Measurements from ENCODE around the gene GLP1R. TPM values are rescaled to one million over a fixed set of nuclear protein-coding genes. Genes with fewer than 3 reads are reported as not detected.

Gene GLP1R
- total and polyA plus RNA-seq, 2 donors from 2014 or later: 0.13 to 0.22 TPM

DNA sequence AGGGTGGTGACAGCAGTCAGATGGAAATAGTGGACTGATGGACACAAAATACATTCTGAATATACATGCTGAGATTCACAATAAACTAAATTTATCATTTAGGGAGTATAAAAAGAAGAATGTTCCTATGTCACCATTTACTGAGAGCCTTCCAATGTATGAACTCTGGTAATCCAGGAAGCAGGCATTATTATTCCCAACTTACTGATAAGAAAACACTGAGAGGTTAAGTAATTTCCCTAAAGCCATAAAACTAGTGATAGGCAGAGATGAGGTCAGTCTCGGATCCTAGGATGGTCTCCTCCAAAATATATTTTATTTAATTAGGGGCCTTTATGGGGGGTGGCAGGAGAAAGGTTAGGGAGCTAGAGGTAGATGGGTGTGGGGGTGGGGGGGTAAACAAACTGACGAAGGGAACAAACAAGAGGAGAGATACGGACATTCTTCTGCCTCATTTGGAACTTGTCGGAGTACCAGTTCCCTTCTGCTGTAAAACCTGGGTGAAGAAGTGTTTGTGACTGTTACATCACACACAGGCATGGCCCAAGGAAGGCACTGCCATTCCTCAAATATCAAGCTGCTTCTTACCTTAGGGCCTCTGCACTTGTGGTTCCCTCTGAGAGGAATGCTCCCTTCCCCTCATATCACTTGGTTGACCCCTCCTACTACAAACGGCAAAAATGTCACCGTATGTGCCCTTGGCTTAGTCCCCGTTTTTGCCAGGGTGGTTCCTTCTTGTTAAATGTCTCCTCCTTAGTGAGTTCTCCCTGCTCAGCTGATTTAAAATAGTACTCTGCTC lies 59.7 kb downstream of the GLP1R start:
- Histone ChIP-seq H3K9me3 (ENCODE audit: control insufficient read depth in 2 of 3, insufficient read depth in 1 of 3, low read length in 3 of 3) (no peaks in the 10 kb centered on the region), H3K27me3 (ENCODE audit: control insufficient read depth, insufficient read depth, low read length) (no peaks in the 10 kb centered on the region), H3K4me3 (ENCODE audit: low read length in 3 of 3) (no peak overlapping the region), H3K27ac (ENCODE audit: low read depth in 2 of 2, low read length in 2 of 2) (no peak overlapping the region), H3K36me3 (ENCODE audit: control insufficient read depth in 2 of 3, insufficient read depth in 3 of 3, low read length in 3 of 3) (peaks cover 6 to 13% (median 8%) of the 10 kb centered on the region in 3 donors), H3K9ac (ENCODE audit: low read length in 3 of 3) (no peak overlapping the region), H3K4me1 (ENCODE audit: control insufficient read depth in 2 of 3, insufficient read depth in 2 of 3, low read depth in 1 of 3, low read length in 3 of 3) (no peaks in the 10 kb centered on the region)
- DNase-seq: no peak
- TF ChIP-seq, protein P1, sequence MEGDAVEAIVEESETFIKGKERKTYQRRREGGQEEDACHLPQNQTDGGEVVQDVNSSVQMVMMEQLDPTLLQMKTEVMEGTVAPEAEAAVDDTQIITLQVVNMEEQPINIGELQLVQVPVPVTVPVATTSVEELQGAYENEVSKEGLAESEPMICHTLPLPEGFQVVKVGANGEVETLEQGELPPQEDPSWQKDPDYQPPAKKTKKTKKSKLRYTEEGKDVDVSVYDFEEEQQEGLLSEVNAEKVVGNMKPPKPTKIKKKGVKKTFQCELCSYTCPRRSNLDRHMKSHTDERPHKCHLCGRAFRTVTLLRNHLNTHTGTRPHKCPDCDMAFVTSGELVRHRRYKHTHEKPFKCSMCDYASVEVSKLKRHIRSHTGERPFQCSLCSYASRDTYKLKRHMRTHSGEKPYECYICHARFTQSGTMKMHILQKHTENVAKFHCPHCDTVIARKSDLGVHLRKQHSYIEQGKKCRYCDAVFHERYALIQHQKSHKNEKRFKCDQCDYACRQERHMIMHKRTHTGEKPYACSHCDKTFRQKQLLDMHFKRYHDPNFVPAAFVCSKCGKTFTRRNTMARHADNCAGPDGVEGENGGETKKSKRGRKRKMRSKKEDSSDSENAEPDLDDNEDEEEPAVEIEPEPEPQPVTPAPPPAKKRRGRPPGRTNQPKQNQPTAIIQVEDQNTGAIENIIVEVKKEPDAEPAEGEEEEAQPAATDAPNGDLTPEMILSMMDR (IDR thresholded peaks at IDR 0.05; ENCODE audit: borderline replicate concordance, extremely low read depth, insufficient read depth): no peak
- FAIRE-seq: no peak
- intact Hi-C loops (cut with DNase I): no loop called here

DNA sequence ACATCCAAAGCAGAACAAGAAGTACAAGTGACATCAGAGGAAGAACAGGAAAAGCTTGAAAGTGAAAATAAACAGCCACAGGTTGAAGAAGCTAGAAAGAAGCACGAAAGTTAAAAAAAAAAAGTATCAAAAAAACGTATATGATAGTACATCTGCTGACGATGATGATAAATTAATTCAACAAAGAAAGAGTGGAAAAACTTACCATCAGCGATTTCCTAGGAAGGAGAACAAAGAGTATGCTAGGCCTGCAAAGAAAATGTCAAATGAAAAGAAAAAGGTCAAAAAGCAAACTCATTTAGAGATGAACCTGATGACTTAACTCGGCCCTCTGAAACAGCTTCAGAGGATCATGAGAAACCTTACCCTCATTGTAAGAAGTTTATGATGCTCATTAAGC lies 62.7 kb downstream of the GLP1R start:
- intact Hi-C loops (cut with DNase I): no loop called here
- Histone ChIP-seq H3K27me3 (ENCODE audit: control insufficient read depth, insufficient read depth, low read length) (no peaks in the 10 kb centered on the region), H3K27ac (ENCODE audit: low read depth in 2 of 2, low read length in 2 of 2) (no peak overlapping the region), H3K9ac (ENCODE audit: low read length in 3 of 3) (no peak overlapping the region), H3K4me3 (ENCODE audit: low read length in 3 of 3) (no peak overlapping the region), H3K4me1 (ENCODE audit: control insufficient read depth in 2 of 3, insufficient read depth in 2 of 3, low read depth in 1 of 3, low read length in 3 of 3) (peaks cover 0 to 13% (median 7%) of the 10 kb centered on the region in 3 donors), H3K9me3 (ENCODE audit: control insufficient read depth in 2 of 3, insufficient read depth in 1 of 3, low read length in 3 of 3) (no peaks in the 10 kb centered on the region), H3K36me3 (ENCODE audit: control insufficient read depth in 2 of 3, insufficient read depth in 3 of 3, low read length in 3 of 3) (peaks cover 0 to 10% (median 5%) of the 10 kb centered on the region in 3 donors)
- TF ChIP-seq, protein P1 (IDR thresholded peaks at IDR 0.05; ENCODE audit: borderline replicate concordance, extremely low read depth, insufficient read depth): no peak
- FAIRE-seq (no peak), DNase-seq (no peak)

DNA sequence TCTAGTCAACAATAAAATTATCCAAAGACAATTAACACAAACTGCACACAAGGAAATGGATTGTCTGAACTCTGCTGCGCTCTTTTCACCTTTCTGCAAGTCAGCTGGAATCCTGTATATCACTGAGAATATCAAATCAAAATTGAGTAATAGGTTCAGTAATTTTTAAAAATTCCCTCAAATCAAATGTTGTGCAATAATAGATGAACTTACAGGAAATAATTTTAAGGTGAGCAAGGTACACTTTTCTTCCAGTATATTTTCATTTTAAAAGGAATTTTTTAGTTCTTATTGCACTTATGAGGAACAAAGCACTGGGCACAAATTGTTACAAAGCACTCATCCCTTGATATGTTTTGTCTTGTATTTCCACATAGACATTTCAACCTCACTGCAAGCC lies 65.2 kb downstream of the GLP1R start:
- no peaks in the 10 kb centered on the region for H3K27me3 ChIP-seq (ENCODE audit: control insufficient read depth, insufficient read depth, low read length)
- FAIRE-seq (no peak), DNase-seq (no peak)
- no peak overlapping the region for H3K9ac ChIP-seq (ENCODE audit: low read length in 3 of 3)
- H3K9me3 ChIP-seq (ENCODE audit: control insufficient read depth in 2 of 3, insufficient read depth in 1 of 3, low read length in 3 of 3): no peaks in the 10 kb centered on the region
- intact Hi-C loops (cut with DNase I): no loop called here
- H3K36me3 ChIP-seq (ENCODE audit: control insufficient read depth in 2 of 3, insufficient read depth in 3 of 3, low read length in 3 of 3): peaks cover 0 to 10% (median 5%) of the 10 kb centered on the region in 3 donors
- H3K27ac ChIP-seq (ENCODE audit: low read depth in 2 of 2, low read length in 2 of 2): no peak overlapping the region
- H3K4me1 ChIP-seq (ENCODE audit: control insufficient read depth in 2 of 3, insufficient read depth in 2 of 3, low read depth in 1 of 3, low read length in 3 of 3): peaks cover 0 to 13% (median 7%) of the 10 kb centered on the region in 3 donors
- peak overlapping the region in 2 of 3 donors; percentile 87 for H3K4me3 ChIP-seq (ENCODE audit: low read length in 3 of 3)
- TF ChIP-seq, protein P1 (IDR thresholded peaks at IDR 0.05; ENCODE audit: borderline replicate concordance, extremely low read depth, insufficient read depth): no peak
